Bronchial smooth muscle cell (primary cell): ENCODE data around the gene MOB2. TPM values are rescaled to one million over a fixed set of nuclear protein-coding genes. Genes with fewer than 3 reads are reported as not detected.

ENCODE experiments used
- total RNA-seq: library from RNA; depleted of rRNA; stranded (reverse); fragments of >200 nt; gene quantifications from 2 replicates; pipeline ENCODE4 v1.2.1, GENCODE V29; 2014

The MOB2 gene
- total RNA-seq: 28.1 and 43.8 TPM in 2 replicates

GRCh38 chr11:1486054-1486825 is at the start of gene MOB2:
MOB2 (minus strand) TSS chr11:1486779; CDS start chr11:1486556, 223 bp downstream.

Other genes with a start within 250 kb of the MOB2 start
- 23.2 and 28.5 TPM in 2 replicates for gene TOLLIP, start 177.1 kb downstream of the MOB2 start, total RNA-seq
- 0.16 and 0.86 TPM in 2 replicates for gene BRSK2, start 96.8 kb downstream of the MOB2 start, total RNA-seq
- gene DUSP8, start 85.5 kb upstream of the MOB2 start, total RNA-seq: under 0.01 and 0.09 TPM in 2 replicates
- gene KRTAP5-1, start 98.5 kb upstream of the MOB2 start, total RNA-seq: not detected in 2 replicates
- not detected in 2 replicates for gene KRTAP5-2, start 111.5 kb upstream of the MOB2 start, total RNA-seq
- not detected in 2 replicates for gene KRTAP5-3, start 121.7 kb upstream of the MOB2 start, total RNA-seq
- gene KRTAP5-4, start 135.4 kb upstream of the MOB2 start, total RNA-seq: not detected in 2 replicates
- not detected in 2 replicates for gene KRTAP5-5, start 143.0 kb upstream of the MOB2 start, total RNA-seq
- not detected in 2 replicates for gene KRTAP5-6, start 210.4 kb upstream of the MOB2 start, total RNA-seq